ENCODE data around the gene FNDC10. TPM values are rescaled to one million over a fixed set of nuclear protein-coding genes. Genes with fewer than 3 reads are reported as not detected.
"Not testable (repeated sequence)": the region's sequence is repeated elsewhere in the genome, so short reads cannot be mapped to it uniquely, and the experiment has no call there.

FNDC10 gene
- total RNA-seq, 2 experiments from 2014 or later, result 2.8 to 3.6 TPM

DNA sequence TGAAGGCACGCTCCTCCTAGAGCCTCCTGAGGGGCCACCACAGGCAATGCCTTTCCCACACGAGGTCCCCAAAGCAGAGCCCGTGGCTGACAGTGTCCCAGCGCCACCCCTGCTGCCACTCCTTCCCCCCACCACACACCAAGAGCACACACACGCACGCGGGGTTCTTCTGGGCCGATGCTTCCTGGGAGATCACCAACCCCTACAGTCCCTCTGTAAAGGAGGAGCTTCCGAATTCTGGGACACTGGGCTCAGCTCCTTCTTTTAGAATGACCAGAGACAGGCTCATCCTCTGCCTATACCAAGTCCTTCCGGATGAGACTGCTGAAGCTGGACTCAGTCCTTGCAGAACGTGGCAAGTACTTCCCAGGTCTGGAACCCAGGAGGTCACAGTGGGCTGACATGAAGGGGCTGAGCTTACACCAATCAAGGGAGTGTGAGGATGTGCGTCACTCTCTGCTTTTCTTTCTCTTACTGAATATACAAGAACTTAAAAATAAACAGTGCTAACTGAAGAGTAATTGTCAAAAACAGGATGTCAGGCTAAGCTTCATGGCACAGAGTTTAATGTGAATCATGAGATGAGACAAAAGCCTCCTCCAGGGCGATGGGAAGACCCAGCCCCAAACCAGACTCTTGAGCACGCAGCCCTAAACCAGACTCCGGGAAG is 38.0 kb downstream of the FNDC10 start:
- no peak for TF ChIP-seq CTCF (IDR thresholded peaks at IDR 0.05)
- ATAC-seq (no peak), DNase-seq (no peak)
- no peaks in the 10 kb centered on the region for H3K9me3 Mint-ChIP-seq
- ChIA-PET POLR2A (interaction anchor here (0.7 to 2.1 kb wide), 7 partner anchors 8 to 20 kb away, joined by 3 to 10 read pairs (median 6); no protein-coding TSS in a partner anchor), CTCF (no interaction called here)
- no peak overlapping the region for H3K27ac Mint-ChIP-seq
- intact Hi-C loops (cut with micrococcal nuclease), result no loop called here
- no peaks in the 10 kb centered on the region for H3K27me3 Mint-ChIP-seq
- peaks cover 9% of the 10 kb centered on the region for H3K4me1 Mint-ChIP-seq (ENCODE audit: low read depth)
- H3K4me3 Mint-ChIP-seq, result no peak overlapping the region
- H3K36me3 Mint-ChIP-seq (ENCODE audit: low read depth), result peaks cover 37% of the 10 kb centered on the region

DNA sequence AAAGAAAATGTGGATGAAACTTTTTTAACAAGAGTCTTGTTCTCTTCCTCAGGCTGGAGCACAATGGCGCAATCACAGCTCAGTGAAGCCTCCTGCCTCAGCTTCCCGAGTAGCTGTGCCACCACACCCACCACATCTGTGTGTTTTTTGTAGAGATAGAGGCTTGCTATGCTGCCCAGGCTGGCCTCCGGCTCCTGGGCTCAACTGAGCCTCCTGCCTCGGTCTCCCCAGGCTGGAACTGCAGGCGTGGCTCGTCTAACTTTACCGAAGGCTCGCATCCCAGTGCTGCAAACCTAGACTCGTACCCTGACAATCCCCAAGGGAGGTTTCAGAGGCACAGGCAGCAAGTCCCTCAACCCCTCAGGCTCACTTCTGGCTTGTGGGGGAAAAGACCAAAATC is 39.8 kb downstream of the FNDC10 start:
- ChIA-PET CTCF (no interaction called here), POLR2A (interaction anchor here (2.2 kb wide), 1 partner anchor 10 kb away, joined by 8 read pairs; no protein-coding TSS in a partner anchor)
- ATAC-seq, result no peak
- peaks cover 5% of the 10 kb centered on the region for H3K4me1 Mint-ChIP-seq (ENCODE audit: low read depth)
- DNase-seq, result no peak
- TF ChIP-seq CTCF (IDR thresholded peaks at IDR 0.05), result no peak
- peaks cover 29% of the 10 kb centered on the region for H3K36me3 Mint-ChIP-seq (ENCODE audit: low read depth)
- H3K9me3 Mint-ChIP-seq, result no peaks in the 10 kb centered on the region
- intact Hi-C loops (cut with micrococcal nuclease), result no loop called here
- H3K4me3 Mint-ChIP-seq, result no peak overlapping the region
- H3K27me3 Mint-ChIP-seq, result no peaks in the 10 kb centered on the region
- no peak overlapping the region for H3K27ac Mint-ChIP-seq

DNA sequence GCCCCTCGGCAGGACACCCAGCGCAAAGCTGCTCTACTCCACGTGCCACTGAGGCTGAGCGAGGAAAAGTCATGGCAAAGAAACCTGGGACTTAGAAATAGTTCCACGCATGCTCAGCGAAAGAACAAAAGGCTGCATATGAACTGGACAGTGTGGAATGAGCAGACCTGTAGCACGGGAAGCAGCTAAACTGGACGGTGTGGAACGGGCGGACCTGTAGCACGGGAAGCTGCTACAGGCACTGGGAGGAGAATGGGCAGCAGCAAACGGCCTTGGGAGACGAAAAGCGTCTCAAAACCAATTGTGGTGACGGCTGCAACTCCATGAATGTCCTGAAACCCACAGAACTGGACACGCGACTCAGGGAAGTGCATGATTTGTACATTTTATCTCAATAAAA is 40.9 kb downstream of the FNDC10 start:
- TF ChIP-seq CTCF (IDR thresholded peaks at IDR 0.05), result no peak
- POLR2A ChIA-PET, result interaction anchor here (0.5 to 2.2 kb wide), 5 partner anchors 11 to 55 kb away, joined by 3 to 8 read pairs (median 3); no protein-coding TSS in a partner anchor
- no peak overlapping the region for H3K27ac Mint-ChIP-seq
- no peaks in the 10 kb centered on the region for H3K27me3 Mint-ChIP-seq
- peaks cover 4% of the 10 kb centered on the region for H3K4me1 Mint-ChIP-seq (ENCODE audit: low read depth)
- no peak overlapping the region for H3K4me3 Mint-ChIP-seq
- CTCF ChIA-PET, result interaction anchor here (1.5 kb wide), 1 partner anchor 70 kb away, joined by 3 read pairs; no protein-coding TSS in a partner anchor
- peaks cover 19% of the 10 kb centered on the region for H3K36me3 Mint-ChIP-seq (ENCODE audit: low read depth)
- H3K9me3 Mint-ChIP-seq, result no peaks in the 10 kb centered on the region
- ATAC-seq (no peak), DNase-seq (no peak)
- intact Hi-C loops (cut with micrococcal nuclease), result no loop called here

GRCh38 chr1:1558591-1558990 is 41.3 kb downstream of the FNDC10 start:
- CTCF ChIA-PET, result interaction anchor here (1.5 kb wide), 1 partner anchor 71 kb away, joined by 3 read pairs; no protein-coding TSS in a partner anchor
- intact Hi-C loops (cut with micrococcal nuclease), result no loop called here
- no peak for TF ChIP-seq CTCF (IDR thresholded peaks at IDR 0.05)
- POLR2A ChIA-PET, result interaction anchor here (1.3 to 2.2 kb wide), 4 partner anchors 12 to 55 kb away, joined by 3 to 8 read pairs (median 4); no protein-coding TSS in a partner anchor
- Mint-ChIP-seq H3K4me3 (no peak overlapping the region), H3K27me3 (no peaks in the 10 kb centered on the region), H3K27ac (peak overlapping the region; percentile 13), H3K36me3 (ENCODE audit: low read depth) (peaks cover 14% of the 10 kb centered on the region), H3K4me1 (ENCODE audit: low read depth) (peaks cover 4% of the 10 kb centered on the region), H3K9me3 (no peaks in the 10 kb centered on the region)
- DNase-seq, result no peak
- no peak for ATAC-seq

GRCh38 chr1:1557688-1558087 is 42.2 kb downstream of the FNDC10 start:
- DNase-seq; ATAC-seq; H3K9me3 Mint-ChIP-seq; H3K27me3 Mint-ChIP-seq; H3K27ac Mint-ChIP-seq; CTCF ChIA-PET; H3K4me3 Mint-ChIP-seq; intact Hi-C loops (cut with micrococcal nuclease); H3K4me1 Mint-ChIP-seq (ENCODE audit: low read depth): not testable (repeated sequence)
- peaks cover 12% of the 10 kb centered on the region for H3K36me3 Mint-ChIP-seq (ENCODE audit: low read depth)
- POLR2A ChIA-PET, result interaction anchor here (1.0 to 2.2 kb wide), 2 partner anchors 13 to 15 kb away, joined by 3 to 8 read pairs; no protein-coding TSS in a partner anchor

- intact Hi-C loops (cut with micrococcal nuclease); H3K36me3 Mint-ChIP-seq (ENCODE audit: low read depth); DNase-seq; H3K9me3 Mint-ChIP-seq; H3K27ac Mint-ChIP-seq; H3K4me1 Mint-ChIP-seq (ENCODE audit: low read depth); H3K27me3 Mint-ChIP-seq; CTCF ChIA-PET; ATAC-seq; H3K4me3 Mint-ChIP-seq: not testable (repeated sequence)
- POLR2A ChIA-PET, result interaction anchor here (1.0 to 1.1 kb wide), 2 partner anchors 11 to 14 kb away, joined by 3 read pairs; no protein-coding TSS in a partner anchor
Observed at GRCh38 chr1:1556961-1557360, 43.0 kb downstream of the FNDC10 start.
